ENCODE results near the gene FTO. TPM values are rescaled to one million over a fixed set of nuclear protein-coding genes. Genes with fewer than 3 reads are reported as not detected.
A peak's percentile ranks its signal among the peaks of the same experiment; 100 is the strongest.

The FTO gene
- total and polyA plus RNA-seq, 4 donors = 12.2 to 145 (median 57.7) TPM

GRCh38 chr16:53740476-53740875 is 36.5 kb downstream of the FTO start:
- ATAC-seq (ENCODE audit: insufficient read depth, low FRiP score) = no peak
- no peak for TF ChIP-seq CTCF (IDR thresholded peaks at IDR 0.05; ENCODE audit: control extremely low read depth, extremely low read depth)
- H3K4me3 ChIP-seq = no peak overlapping the region

DNA sequence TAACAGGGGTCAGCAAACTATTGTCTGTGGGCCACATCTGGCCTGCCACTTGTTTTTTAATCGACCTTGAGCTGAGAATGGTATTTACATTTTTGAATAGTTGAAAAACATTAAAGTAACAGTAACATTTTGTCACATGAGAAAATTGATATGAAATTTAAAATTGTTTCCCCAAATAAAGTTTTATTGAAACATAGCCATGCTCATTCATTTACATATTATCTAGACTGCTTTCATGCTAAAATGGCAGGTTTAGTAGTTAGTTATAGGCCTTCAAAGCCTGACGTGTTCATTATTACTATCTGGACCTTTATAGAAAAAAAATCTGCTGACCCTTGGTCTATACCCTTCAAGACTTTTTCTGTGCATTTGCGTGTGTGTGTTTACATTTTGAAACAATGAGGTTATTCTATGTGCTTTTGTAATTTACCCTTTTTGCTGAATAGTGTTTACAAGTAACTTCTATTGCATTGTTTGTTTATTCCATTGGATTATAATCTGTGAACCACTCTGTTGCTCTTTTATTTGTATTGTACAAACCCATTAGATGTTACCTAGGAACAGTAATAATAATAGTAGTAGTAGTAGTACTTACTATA is 37.1 kb downstream of the FTO start:
- no peak for DNase-seq
- no peak overlapping the region for H3K27ac ChIP-seq (ENCODE audit: low read depth in 1 of 2, low read length in 1 of 2)
- no peaks in the 10 kb centered on the region for H3K27me3 ChIP-seq (ENCODE audit: control insufficient read depth in 3 of 3, insufficient read depth in 3 of 3, low read length in 2 of 3)
- H3K4me1 ChIP-seq (ENCODE audit: control insufficient read depth in 5 of 5, insufficient read depth in 5 of 5, low read length in 5 of 5) = peaks cover 0 to 30% (median 0%) of the 10 kb centered on the region in 5 donors
- no peak for ATAC-seq (ENCODE audit: insufficient read depth, low FRiP score)
- 78 to 82% methylated on average over 3 of the region's 3 CpGs for WGBS, 2 donors
- no peak overlapping the region for H3K4me3 ChIP-seq
- no peaks in the 10 kb centered on the region for H3K9me3 ChIP-seq (ENCODE audit: control insufficient read depth in 4 of 4, insufficient read depth in 3 of 4, low read length in 3 of 4)
- no peak for TF ChIP-seq CTCF (IDR thresholded peaks at IDR 0.05; ENCODE audit: control extremely low read depth, extremely low read depth)
- H3K36me3 ChIP-seq (ENCODE audit: control insufficient read depth in 4 of 4, insufficient read depth in 4 of 4, low read length in 4 of 4) = no peaks in the 10 kb centered on the region
- no peak overlapping the region for H3K9ac ChIP-seq (ENCODE audit: insufficient read depth in 1 of 2, low read length in 2 of 2)

More at GRCh38 chr16:53740476-53740875, 36.5 kb downstream of the FTO start:
- Histone ChIP-seq H3K4me1 (ENCODE audit: control insufficient read depth in 5 of 5, insufficient read depth in 5 of 5, low read length in 5 of 5) (peaks cover 0 to 25% (median 0%) of the 10 kb centered on the region in 5 donors), H3K9ac (ENCODE audit: insufficient read depth in 1 of 2, low read length in 2 of 2) (no peak overlapping the region), H3K27me3 (ENCODE audit: control insufficient read depth in 3 of 3, insufficient read depth in 3 of 3, low read length in 2 of 3) (no peaks in the 10 kb centered on the region), H3K9me3 (ENCODE audit: control insufficient read depth in 4 of 4, insufficient read depth in 3 of 4, low read length in 3 of 4) (no peaks in the 10 kb centered on the region), H3K27ac (ENCODE audit: low read depth in 1 of 2, low read length in 1 of 2) (no peak overlapping the region), H3K36me3 (ENCODE audit: control insufficient read depth in 4 of 4, insufficient read depth in 4 of 4, low read length in 4 of 4) (no peaks in the 10 kb centered on the region)
- DNase-seq = no peak

- WGBS, 2 donors = 94 to 99% methylated on average over 2 of the region's 2 CpGs
- H3K27me3 ChIP-seq (ENCODE audit: control insufficient read depth in 3 of 3, insufficient read depth in 3 of 3, low read length in 2 of 3) = no peaks in the 10 kb centered on the region
- no peak for DNase-seq
- no peaks in the 10 kb centered on the region for H3K36me3 ChIP-seq (ENCODE audit: control insufficient read depth in 4 of 4, insufficient read depth in 4 of 4, low read length in 4 of 4)
- TF ChIP-seq CTCF (IDR thresholded peaks at IDR 0.05; ENCODE audit: control extremely low read depth, extremely low read depth) = no peak
- no peak overlapping the region for H3K27ac ChIP-seq (ENCODE audit: low read depth in 1 of 2, low read length in 1 of 2)
- no peaks in the 10 kb centered on the region for H3K9me3 ChIP-seq (ENCODE audit: control insufficient read depth in 4 of 4, insufficient read depth in 3 of 4, low read length in 3 of 4)
- ATAC-seq (ENCODE audit: insufficient read depth, low FRiP score) = no peak
- peaks cover 0 to 30% (median 0%) of the 10 kb centered on the region in 5 donors for H3K4me1 ChIP-seq (ENCODE audit: control insufficient read depth in 5 of 5, insufficient read depth in 5 of 5, low read length in 5 of 5)
- no peak overlapping the region for H3K9ac ChIP-seq (ENCODE audit: insufficient read depth in 1 of 2, low read length in 2 of 2)
- no peak overlapping the region for H3K4me3 ChIP-seq
Observed at GRCh38 chr16:53741546-53741945, 37.6 kb downstream of the FTO start.

GRCh38 chr16:53743149-53743566 is 39.2 kb downstream of the FTO start:
- H3K36me3 ChIP-seq (ENCODE audit: control insufficient read depth in 4 of 4, insufficient read depth in 4 of 4, low read length in 4 of 4) = no peaks in the 10 kb centered on the region
- no peak for ATAC-seq (ENCODE audit: insufficient read depth, low FRiP score)
- DNase-seq = peak in 1 of 3 donors; percentile 22
- peak; percentile 9 for TF ChIP-seq CTCF (IDR thresholded peaks at IDR 0.05; ENCODE audit: control extremely low read depth, extremely low read depth)
- WGBS, 2 donors = 69 to 71% methylated on average over 3 of the region's 3 CpGs
- H3K4me3 ChIP-seq = no peak overlapping the region
- no peak overlapping the region for H3K27ac ChIP-seq (ENCODE audit: low read depth in 1 of 2, low read length in 1 of 2)
- H3K9ac ChIP-seq (ENCODE audit: insufficient read depth in 1 of 2, low read length in 2 of 2) = no peak overlapping the region
- peaks cover 0 to 30% (median 0%) of the 10 kb centered on the region in 5 donors for H3K4me1 ChIP-seq (ENCODE audit: control insufficient read depth in 5 of 5, insufficient read depth in 5 of 5, low read length in 5 of 5)
- no peaks in the 10 kb centered on the region for H3K9me3 ChIP-seq (ENCODE audit: control insufficient read depth in 4 of 4, insufficient read depth in 3 of 4, low read length in 3 of 4)
- no peaks in the 10 kb centered on the region for H3K27me3 ChIP-seq (ENCODE audit: control insufficient read depth in 3 of 3, insufficient read depth in 3 of 3, low read length in 2 of 3)
